CD4-positive, alpha-beta T cell treated with Interleukin-17A for 1 hour (primary cell): ENCODE results near the gene KIFBP.
A peak's percentile ranks its signal among the peaks of the same experiment; 100 is the strongest.
"Not testable (repeated sequence)": the region's sequence is repeated elsewhere in the genome, so short reads cannot be mapped to it uniquely, and the experiment has no call there.

ENCODE experiments used
- DNase-seq: peaks from one replicate; pipeline ENCODE4 v3.0.0-alpha.2; 2020

KIFBP gene, protein sequence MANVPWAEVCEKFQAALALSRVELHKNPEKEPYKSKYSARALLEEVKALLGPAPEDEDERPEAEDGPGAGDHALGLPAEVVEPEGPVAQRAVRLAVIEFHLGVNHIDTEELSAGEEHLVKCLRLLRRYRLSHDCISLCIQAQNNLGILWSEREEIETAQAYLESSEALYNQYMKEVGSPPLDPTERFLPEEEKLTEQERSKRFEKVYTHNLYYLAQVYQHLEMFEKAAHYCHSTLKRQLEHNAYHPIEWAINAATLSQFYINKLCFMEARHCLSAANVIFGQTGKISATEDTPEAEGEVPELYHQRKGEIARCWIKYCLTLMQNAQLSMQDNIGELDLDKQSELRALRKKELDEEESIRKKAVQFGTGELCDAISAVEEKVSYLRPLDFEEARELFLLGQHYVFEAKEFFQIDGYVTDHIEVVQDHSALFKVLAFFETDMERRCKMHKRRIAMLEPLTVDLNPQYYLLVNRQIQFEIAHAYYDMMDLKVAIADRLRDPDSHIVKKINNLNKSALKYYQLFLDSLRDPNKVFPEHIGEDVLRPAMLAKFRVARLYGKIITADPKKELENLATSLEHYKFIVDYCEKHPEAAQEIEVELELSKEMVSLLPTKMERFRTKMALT

DNA sequence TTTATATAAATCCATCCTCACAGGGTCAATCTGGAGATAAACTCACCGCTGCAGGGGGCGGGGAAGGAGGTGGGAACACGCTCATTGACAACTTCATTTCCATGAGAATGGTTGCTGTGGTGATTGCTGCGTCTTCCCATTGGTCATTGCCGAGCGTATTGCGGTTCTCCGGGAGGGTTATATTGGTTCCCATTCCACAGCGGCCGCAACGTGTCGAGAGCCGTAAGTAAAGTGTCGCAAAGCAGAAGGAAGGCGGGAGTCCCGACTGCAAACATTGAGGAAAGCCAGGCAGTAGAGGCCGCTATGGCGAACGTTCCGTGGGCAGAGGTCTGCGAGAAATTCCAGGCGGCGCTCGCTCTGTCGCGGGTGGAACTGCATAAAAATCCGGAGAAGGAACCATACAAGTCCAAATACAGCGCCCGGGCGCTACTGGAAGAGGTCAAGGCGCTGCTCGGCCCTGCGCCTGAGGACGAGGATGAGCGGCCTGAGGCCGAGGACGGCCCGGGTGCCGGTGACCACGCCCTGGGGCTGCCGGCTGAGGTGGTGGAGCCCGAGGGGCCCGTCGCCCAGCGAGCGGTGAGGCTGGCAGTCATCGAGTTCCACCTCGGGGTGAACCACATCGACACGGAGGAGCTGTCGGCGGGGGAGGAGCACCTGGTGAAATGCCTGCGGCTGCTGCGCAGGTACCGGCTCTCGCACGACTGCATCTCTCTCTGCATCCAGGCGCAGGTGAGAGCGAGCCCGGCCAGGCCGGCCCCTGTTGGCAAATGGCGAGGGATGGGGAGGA is at the start of gene KIFBP:
Gene KIFBP (plus strand): TSS at position 274 of the 787 bp plus-strand sequence. CDS start 30 bp downstream, at position 304.
- peak; percentile 91 for DNase-seq

DNA sequence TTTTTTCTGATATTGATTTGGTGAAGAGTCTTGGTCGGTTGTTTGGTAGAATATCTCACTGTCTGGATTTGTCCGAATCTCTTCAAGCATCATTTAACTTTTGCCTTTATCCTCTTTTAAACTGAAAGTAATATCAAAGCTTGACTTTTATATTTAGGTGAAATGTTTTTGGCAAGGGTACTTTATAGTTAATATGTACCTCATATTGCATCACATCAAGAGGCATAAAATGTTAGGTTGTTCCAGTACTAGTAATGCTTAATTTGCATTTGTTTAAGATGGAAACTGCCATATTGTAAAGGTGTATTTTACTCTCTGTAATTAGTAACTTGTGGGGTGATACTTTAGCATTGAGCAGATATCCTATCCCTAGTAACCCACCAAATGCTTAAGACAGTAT is 49.7 kb upstream of the KIFBP start:
- no peak for DNase-seq

DNA sequence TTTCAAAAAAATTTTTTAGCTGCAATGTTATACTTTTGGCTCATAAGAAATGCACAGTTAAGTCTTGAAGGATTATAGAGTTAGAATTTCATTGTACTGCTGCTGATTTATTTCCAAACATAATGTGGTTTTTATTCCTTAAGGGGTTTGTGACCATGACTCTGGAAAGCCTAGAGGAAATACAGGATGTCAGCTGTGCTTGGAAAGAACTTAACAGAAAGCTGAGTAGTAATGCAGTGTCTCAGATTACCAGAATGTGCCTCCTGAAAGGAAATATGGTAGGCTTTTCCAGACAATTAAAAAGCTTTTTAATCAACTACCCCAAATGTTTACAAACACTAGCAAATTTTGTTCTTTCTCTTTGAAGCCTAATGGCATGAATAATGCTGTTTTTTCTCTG is 47.7 kb upstream of the KIFBP start:
- not testable (repeated sequence) for DNase-seq

DNA sequence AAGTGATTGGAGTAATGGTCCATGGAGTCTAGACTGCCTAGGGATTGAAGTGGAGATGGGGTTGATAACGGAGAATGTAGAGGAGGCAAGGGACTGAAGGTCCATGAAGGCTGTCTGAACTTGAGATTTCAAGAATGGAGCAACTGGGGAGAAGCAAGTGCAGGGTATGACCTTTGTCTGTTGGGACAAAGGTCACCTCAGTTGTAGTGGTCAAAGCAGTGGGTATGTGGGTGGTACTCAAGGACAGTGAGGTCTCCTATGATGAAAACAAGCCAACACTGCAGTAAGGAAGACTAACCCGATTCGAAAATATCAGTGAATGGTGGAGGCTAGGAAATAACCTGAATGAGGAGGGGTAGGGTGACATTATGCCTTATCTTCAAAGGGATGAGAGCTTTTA is 38.0 kb upstream of the KIFBP start:
- no peak for DNase-seq

DNA sequence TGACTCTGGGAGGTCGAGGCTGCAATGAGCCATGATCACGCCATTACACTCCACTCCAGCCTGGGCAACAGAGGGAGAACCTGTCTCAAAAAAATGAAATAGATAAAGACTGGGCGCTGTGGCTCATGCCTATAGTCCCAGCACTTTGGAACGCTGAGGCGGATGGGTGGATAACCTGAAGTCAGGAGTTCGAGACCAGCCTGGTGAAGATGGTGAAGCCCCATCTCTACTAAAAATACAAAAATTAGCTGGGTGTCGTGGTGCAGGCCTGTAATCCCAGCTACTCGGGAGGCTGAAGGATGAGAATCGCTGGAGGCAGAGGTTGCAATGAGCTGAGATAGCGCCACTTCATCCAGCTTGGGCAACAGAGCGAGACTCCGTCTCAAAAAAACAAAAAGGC is 33.7 kb upstream of the KIFBP start:
- DNase-seq = no peak

DNA sequence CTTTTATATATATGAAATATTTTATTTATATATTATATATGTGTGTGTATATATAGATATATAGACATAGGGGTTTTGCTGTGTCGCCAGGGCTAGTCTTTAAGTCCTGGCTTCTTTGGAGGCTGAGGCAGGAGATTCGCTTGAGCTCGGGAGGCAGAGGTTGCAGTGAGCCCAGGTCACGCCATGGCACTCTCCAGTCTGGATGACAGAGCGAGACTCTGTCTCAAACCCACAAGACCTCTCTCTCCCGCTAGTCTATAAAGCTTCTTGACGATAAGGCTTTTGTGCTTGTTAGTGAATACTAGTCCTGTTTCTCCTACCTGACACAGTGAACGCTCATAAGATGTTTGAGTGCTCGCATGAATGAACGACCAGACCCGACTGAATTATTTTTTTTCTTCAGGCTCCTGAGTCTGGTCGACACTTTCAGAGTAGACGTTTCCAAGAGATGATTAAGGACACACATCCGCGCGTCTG is 33.2 kb upstream of the KIFBP start:
- DNase-seq = no peak

DNA sequence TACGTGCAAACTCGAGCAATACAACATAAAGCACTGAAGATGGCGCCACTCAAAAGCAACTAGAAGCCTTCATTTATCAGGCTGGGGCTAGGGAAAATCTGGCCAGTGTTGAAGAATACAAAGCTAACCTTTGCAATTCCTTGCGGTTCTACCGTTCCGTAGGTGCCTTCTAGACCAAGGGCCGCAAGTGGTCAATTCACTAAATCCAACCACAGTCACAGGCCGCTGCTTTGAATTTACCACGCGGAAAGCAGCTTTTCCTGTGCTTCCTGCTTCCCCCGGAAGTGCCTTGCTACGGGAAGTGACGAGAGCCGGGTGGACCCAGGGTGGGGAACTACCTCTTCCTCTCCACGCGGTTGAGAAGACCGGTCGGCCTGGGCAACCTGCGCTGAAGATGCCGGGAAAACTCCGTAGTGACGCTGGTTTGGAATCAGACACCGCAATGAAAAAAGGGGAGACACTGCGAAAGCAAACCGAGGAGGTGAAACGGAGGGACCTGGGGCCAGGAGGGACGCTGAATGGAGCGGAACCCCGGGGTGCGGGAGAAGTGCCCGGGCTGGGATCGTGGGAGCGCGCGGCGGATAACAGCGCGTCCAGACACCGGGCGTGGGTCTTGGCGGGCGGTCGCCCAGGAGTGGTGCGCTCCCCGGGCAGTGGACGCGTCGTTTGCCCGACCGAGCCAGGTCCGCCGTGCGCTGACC is 32.6 kb upstream of the KIFBP start, which contains the start of gene DDX21:
Gene DDX21 (plus strand): TSS at position 339 of the 701 bp plus-strand sequence. CDS start 56 bp downstream, at position 395.
- DNase-seq = peak; percentile 92

DNA sequence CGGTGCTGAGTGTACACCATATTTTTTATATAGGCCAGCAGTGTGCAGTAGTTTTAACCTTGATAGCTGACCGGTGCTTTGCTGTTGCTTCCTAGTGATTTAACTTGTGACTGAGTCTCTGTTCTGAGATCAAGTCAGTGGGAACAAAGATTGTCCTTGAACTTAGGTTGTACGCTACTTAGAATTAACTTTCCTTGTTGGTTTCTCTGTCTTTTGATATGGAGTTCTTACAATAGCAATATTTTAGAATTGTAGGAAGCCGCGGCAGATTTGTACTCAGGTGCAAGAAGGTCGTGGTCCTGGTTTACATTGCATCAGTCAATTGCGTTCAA is 31.4 kb upstream of the KIFBP start:
- no peak for DNase-seq

DNA sequence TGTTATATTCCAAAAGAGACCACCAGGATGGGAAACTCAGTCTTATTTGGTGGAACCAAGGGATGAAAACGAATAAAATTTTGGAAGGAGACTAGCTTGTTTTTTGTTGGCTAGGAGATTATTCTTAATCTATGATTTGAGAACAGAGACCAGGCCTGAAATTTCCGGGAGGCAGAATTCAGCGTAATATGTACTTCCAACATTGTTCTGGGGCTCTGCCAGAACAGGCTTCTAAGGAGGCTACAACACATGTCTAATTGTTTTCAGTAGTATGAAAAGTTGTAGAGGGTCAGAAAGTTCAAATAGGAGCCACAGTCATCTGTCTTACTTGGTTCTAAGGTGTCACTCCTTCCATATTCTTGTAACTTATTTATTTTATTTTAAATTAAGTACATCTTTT is 30.9 kb upstream of the KIFBP start:
- no peak for DNase-seq

DNA sequence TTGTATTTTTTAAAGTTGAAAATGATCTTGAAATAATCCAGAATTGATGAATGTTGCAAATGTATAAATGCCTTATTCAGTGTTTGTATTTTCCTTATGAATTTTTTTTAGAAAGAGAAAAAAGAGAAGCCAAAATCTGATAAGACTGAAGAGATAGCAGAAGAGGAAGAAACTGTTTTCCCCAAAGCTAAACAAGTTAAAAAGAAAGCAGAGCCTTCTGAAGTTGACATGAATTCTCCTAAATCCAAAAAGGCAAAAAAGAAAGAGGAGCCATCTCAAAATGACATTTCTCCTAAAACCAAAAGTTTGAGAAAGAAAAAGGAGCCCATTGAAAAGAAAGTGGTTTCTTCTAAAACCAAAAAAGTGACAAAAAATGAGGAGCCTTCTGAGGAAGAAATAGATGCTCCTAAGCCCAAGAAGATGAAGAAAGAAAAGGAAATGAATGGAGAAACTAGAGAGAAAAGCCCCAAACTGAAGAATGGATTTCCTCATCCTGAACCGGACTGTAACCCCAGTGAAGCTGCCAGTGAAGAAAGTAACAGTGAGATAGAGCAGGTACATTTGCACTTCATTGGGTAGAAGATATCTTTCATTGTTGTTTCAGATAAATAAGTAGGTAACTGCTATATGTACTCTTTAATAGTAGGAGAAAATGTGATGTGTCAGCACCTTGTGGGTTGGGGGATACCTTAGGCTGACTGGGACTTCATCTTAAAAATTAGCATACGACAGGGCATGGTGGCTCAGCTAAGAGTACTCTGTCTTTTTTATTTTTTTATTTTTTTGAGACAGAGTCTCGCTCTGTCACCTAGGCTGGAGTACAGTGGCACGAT is 28.7 kb upstream of the KIFBP start:
- DNase-seq = no peak

DNA sequence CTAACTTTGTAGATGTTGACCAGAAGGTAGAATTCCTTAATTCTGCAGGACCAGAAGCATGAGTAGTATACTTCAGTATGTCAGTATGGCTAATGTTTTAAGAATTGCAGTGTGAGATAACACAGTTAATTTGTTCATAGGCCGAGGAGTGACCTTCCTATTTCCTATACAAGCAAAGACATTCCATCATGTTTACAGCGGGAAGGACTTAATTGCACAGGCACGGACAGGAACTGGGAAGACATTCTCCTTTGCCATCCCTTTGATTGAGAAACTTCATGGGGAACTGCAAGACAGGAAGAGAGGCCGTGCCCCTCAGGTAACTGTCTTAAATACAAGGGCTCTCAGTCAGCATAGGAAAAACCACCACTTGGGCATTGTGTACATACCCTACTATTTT is 25.5 kb upstream of the KIFBP start:
- no peak for DNase-seq

DNA sequence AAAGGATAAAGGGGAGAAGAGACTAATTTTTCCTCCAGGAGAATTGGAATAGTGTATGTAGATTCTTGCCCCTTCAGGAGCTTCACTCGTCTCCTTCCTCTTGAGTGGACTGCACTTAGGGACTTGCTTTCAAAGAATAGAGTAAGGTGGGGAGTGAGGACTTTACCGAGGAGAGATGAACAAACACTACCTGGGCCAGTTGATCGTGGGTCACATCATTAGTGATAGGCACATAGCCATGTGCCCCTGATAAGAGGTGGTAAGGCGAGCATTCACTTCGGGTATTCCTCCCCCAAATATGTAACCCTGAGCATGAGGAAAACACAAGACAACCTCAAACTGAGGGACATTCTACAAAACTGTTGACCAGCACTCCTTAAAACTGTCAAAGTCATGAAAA is 14.6 kb upstream of the KIFBP start:
- no peak for DNase-seq

DNA sequence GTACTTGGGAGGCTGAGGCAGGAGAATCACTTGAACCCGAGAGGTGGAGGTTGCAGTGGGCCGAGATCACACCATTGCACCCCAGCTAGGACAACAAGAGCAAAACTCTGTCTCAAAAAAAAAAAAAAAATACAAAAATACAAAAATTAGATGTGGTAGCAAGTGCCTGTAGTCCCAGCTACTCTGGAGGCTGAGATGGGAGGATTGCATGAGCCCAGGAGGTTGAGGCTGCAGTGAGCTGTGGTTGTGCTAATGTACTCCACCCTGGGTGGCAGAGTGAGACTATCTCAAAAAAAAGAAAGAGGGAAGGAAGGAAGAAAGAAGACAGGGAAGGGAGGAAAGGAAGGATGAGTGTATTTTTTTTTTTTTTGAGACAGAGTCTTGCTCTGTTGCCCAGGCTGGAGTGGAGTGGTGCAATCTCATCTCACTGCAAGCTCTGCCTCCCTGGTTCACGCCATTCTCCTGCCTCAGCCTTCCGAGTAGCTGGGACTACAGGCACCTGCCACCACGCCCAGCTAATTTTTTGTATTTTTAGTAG is 12.6 kb upstream of the KIFBP start:
- DNase-seq = not testable (repeated sequence)

DNA sequence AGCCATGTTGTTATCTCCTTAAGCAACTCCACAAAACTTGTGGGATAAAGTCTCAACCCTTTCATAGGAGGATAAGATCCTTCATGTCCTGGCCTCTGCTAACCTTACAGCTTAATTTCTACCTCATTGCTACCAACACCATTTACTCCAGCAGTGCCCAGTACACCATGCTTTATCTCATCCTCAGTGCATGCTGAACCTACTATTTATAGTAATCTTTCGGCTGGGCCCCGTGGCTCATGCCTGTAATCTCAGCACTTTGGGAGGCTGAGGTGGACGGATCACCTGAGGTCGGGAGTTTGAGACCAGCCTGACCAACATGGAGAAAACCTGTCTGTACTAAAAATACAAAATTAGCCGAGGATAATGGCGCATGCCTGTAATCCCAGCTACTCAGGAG is 8.9 kb upstream of the KIFBP start:
- not testable (repeated sequence) for DNase-seq

DNA sequence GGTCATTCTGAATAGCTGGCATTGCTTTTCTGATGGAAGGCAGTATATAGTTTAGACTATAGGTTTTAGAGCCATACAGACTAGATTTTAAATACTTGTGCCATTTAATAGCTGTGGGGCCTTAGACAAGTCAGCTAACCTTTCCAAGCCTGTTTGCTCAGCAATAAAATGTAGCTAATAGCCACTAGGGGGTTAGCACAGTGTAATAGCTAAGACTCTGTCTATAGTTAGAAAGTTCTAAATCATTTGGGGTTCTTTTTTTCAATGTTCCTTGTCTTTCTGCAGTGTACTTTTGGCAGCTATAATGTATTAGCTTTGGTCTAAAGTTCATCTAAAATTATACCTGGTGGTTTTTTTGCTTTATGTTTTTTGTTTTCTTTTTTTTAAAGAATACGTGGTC is 7.5 kb upstream of the KIFBP start:
- no peak for DNase-seq

DNA sequence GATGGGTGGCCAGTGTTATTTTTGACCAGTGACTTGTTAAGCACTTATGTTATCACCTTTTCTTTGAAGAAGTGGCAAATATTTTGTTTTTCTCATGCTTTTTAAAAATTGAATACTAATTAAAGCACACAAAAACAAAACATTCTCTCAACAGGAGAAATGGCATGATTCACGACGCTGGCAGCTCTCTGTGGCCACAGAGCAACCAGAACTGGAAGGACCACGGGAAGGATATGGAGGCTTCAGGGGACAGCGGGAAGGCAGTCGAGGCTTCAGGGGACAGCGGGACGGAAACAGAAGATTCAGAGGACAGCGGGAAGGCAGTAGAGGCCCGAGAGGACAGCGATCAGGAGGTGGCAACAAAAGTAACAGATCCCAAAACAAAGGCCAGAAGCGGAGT is 6.2 kb upstream of the KIFBP start:
- DNase-seq = no peak

DNA sequence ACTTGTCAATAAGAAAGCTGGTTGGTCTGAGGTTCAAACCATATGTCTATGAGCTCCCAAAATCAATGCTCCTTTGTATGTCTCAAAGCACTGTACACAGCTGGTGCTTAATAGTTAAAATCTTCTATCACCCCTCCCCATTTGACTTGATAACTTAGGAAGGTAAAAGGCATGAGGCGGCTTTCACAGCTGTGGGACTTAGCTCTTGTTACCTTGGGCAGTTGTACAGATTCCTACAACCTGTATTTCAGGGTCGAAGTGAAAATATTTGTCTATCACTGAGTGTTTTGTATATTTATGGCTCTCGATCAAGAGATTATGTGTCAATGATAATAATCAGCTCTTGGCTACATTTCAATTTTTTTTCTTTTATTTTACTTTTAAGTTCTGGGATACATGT is 992 bp upstream of the KIFBP start:
- no peak for DNase-seq

DNA sequence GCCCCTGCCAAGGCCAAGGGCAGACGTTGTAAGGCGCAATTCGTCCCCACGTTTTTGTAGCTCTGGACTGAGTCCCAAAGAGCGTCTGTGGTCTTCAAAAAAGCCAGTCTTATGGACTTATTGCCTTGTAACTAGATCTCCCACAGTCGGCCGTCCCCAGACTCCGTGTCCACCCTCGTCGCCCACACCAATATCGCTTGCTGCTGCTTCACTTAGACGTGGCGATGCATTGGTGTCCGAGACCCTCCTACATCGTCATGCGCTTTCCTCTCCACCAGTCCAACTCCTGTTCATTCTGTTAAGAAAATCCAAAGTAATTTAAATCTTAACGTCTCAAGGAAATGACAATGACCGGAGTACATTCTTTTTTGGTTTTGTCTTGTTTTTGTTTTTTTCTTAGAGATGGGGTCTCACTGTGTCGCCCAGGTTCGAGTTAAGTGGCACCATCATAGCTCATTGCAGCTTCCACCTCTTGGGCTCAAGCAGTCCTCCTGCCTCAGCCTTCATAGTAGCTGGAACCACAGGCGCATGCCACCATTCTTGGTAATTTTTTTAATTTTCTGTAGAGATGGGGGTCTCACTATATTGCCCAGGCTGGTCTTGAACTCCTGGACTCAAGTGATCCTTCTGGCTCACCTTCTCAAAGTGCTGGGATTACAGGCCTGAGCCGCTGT is 851 bp downstream of the KIFBP start:
- DNase-seq = no peak

DNA sequence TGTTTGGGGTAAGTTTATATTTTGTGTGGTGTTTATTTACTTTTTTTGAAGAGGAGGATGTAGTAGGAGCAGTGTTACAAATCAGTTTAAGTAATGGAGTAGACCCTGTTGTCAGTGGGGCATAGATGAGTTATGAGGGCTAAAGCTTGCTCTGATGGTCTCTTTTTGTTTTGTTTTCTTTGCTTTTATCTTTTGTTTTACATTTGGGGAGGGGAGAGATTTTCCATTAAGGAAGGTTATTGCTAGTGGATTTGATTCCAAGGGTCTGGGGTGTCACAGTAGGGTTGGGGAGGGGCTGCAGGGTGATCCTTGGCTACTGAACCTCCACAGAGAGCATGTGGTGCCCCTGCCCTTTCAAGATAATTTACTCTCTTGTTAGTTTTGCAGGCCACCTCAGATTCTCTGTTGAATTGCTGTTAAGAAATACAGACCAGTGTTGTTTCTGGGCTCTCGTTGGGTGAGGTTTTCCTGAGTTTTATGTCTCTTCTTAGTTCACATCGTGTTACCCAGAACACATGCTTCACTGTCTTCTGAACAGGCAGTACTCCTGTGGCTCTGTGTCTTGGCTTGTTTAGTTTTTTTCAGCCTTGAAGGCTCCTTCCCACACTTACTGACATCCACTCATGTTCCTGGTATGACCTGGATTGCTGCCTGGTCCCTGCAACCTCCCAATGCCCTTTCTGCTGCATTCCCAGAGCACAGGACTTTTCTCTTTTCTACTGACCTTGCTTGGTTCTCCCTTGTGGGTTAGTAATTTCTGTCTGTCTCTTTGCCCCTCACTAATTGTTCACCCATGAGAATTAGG is 4.2 kb downstream of the KIFBP start:
- DNase-seq = no peak

DNA sequence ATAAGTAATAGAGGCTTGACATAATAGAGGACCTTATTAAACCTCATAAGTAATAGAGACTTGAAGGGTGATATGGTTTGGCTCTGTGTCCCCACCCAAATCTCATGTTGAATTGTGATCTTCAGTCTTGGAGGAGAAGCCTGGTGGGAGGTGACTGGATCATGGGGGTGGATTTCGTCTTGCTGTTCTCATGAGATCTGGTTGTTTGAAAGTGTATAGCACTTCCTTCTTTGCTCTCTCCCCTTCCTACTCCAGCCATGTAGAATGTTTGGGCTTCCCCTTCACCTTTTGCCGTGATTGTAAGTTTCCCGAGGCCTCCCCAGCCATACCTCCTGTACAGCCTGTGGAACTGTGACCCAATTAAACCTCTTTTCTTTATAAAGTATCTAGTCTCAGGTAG is 8.6 kb downstream of the KIFBP start:
- no peak for DNase-seq
